Dermis blood vessel endothelial cell (primary cell): ENCODE results near the gene GRB10. TPM values are rescaled to one million over a fixed set of nuclear protein-coding genes. Genes with fewer than 3 reads are reported as not detected.

Experiments
- DNase-seq: peaks from one replicate; pipeline ENCODE4 v3.0.0; 2010
- total RNA-seq: library from RNA; depleted of rRNA; stranded (reverse); fragments of >200 nt; gene quantifications from 2 replicates; pipeline ENCODE4 v1.2.3, GENCODE V29; 2014

Gene GRB10
- total RNA-seq, 1 donor from 2014 or later: 223 TPM

DNA sequence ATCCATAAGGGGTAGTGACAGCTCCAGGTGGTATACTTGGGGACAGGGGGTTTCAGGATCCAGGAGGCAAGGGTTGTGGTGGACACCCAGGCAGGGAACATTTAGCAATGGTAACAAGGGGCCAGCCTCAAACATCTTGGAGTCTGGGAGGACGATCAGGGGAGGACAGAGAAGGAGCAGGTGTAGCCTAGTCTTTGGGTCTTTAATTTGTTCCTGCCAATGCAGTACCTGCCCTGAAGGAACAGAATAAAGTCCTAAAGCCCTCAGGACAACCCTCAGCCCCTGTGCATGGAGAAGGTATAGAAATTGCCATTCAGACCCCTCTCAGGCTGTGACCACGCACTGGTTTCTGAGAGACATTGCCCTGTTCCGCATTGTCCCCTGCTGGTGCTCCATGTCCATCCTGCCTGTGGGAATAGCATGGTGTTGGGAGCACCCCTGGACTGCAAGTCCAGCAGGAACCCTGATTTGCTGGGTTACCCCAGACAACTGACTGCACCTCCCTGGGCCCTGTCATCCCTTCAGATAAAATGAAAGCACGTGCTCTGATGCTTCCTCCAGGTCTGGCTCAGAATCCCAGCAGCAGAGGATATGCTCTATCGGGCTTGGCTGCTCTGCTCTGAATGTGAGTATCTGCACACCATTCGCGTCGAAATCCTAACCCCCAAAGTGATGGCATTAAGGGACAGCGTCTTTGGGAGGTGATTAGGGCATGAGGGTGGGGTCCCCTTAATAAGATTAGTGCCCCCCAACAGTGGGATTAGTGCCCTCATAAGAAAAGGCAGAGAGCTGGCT, 241.7 kb downstream of the GRB10 start:
- no peak for DNase-seq

Other genes with a start within 250 kb of the GRB10 start
- 0.17 TPM in 1 of 2 replicates, not detected in the other for gene DDC, start 217.5 kb downstream of the GRB10 start, total RNA-seq